ENCODE data around the gene ZNF189. TPM values are rescaled to one million over a fixed set of nuclear protein-coding genes. Genes with fewer than 3 reads are reported as not detected.

The ZNF189 gene
- total and polyA plus RNA-seq, 7 experiments from 2014 or later: 3.1 to 25.0 (median 9.0) TPM

DNA sequence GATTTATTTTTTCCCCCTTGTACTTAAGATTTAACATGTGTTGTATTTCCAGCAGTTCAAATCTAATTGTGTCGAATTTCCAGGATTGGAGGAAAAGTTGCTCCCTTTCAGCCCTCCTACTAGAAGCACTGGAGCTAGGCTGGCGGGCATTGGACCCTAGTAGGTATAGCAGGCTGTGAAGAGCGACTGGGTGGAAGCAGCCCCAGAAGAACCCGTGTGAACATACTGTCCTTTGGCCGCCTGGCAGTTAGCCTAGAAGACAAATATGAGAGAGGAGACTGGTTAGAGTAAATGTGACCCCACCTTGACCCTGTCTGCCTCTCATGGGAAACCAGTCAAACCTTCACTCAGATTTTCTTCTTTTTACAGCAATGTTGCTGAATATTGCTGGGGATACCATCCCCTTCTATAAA lies 23.0 kb downstream of the ZNF189 start:
- POLR2A ChIA-PET: interaction anchor here (0.7 kb wide), 1 partner anchor 9 kb away, joined by 3 read pairs; no protein-coding TSS in a partner anchor
- Histone ChIP-seq H3K36me3 (ENCODE audit: control insufficient read depth in 2 of 3, insufficient read depth in 3 of 3, low read length in 3 of 3) (no peaks in the 10 kb centered on the region), H3K4me3 (ENCODE audit: low read length) (no peak overlapping the region), H3K27me3 (ENCODE audit: control insufficient read depth in 2 of 2, insufficient read depth in 2 of 2, low read length in 2 of 2) (no peaks in the 10 kb centered on the region), H3K27ac (ENCODE audit: low read depth, low read length) (no peak overlapping the region), H3K4me1 (ENCODE audit: control insufficient read depth in 2 of 2, insufficient read depth in 2 of 2, low read length in 2 of 2) (no peaks in the 10 kb centered on the region), H3K9me3 (ENCODE audit: control insufficient read depth in 2 of 3, low read length in 3 of 3) (peaks cover 0 to 24% (median 5%) of the 10 kb centered on the region in 3 experiments)
- Mint-ChIP-seq H3K36me3 (peaks cover 0 to 41% (median 19%) of the 10 kb centered on the region in 5 donors), H3K9me3 (peaks cover 20 to 63% (median 33%) of the 10 kb centered on the region in 11 donors), H3K4me1 (no peaks in the 10 kb centered on the region), H3K4me3 (no peak overlapping the region), H3K27ac (no peak overlapping the region), H3K27me3 (peaks cover 0 to 4% (median 0%) of the 10 kb centered on the region in 5 donors)
- intact Hi-C loops (cut with micrococcal nuclease): no loop called here
- DNase-seq (no peak), ATAC-seq (no peak)
- CTCF ChIA-PET: no interaction called here

DNA sequence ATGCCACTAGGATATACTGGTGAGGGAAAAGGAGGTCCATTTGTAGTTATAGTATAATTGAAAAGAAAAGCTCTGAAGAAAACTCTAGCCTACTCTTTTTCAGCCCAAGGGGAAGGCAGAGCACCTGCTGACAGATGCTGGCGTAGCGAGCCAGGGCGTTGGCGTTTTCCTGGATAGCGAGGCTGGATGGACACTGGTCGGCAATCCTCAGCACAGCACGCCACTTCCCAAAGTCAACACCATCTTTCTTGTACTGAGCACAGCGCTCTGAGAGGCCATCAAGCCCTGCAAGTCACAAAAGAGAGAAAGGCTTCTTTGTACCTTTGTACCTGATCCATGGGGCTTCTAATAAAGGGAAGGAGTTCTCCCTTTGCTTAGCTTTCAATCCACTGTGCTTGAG lies 28.7 kb downstream of the ZNF189 start:
- Mint-ChIP-seq H3K9me3 (peaks cover 2 to 18% (median 6%) of the 10 kb centered on the region in 11 donors), H3K4me1 (no peaks in the 10 kb centered on the region), H3K27me3 (peaks cover 0 to 36% (median 13%) of the 10 kb centered on the region in 5 donors), H3K4me3 (no peak overlapping the region), H3K27ac (no peak overlapping the region), H3K36me3 (peaks cover 0 to 17% (median 0%) of the 10 kb centered on the region in 5 donors)
- no peak for ATAC-seq
- no peak for DNase-seq
- Histone ChIP-seq H3K9me3 (ENCODE audit: control insufficient read depth in 2 of 3, low read length in 3 of 3) (no peaks in the 10 kb centered on the region), H3K36me3 (ENCODE audit: control insufficient read depth in 2 of 3, insufficient read depth in 3 of 3, low read length in 3 of 3) (no peaks in the 10 kb centered on the region), H3K4me1 (ENCODE audit: control insufficient read depth in 2 of 2, insufficient read depth in 2 of 2, low read length in 2 of 2) (no peaks in the 10 kb centered on the region), H3K4me3 (ENCODE audit: low read length) (no peak overlapping the region), H3K27ac (ENCODE audit: low read depth, low read length) (no peak overlapping the region), H3K27me3 (ENCODE audit: control insufficient read depth in 2 of 2, insufficient read depth in 2 of 2, low read length in 2 of 2) (no peaks in the 10 kb centered on the region)
- intact Hi-C loops (cut with micrococcal nuclease): no loop called here
- ChIA-PET CTCF (no interaction called here), POLR2A (no interaction called here)

DNA sequence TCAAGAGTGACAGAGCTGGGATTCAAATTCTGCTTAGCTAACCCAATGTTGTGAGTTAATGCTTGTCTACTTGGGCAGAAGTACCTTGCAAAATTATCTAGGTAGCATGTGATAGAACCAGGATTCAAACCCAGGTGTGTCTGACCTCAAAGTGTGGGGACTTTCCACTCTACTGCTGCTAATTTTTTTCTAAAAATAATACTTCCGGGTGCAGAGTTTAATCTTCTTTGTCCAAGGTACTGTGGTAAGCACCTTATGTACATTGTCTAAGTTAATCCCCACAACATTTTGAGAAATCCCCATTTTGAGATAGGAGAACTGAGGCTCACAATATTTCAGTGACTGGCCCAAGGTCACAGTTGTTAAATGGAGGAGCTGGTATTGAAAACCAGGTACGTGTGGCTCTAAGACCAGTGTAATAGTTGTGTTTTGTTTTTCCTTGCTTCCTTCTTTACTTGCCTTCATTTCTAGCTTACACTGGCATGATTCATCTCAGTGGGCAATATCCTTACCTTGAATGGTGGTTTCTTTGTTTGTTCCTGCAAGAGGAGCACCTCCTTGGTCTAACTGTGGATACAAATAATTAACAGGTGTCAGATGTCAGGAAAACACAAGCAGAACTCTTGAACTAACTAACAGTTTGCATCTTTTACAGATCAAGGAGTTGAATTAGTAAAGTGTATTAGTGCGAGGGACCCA lies 29.5 kb downstream of the ZNF189 start:
- no peaks in the 10 kb centered on the region for H3K4me1 ChIP-seq (ENCODE audit: control insufficient read depth in 2 of 2, insufficient read depth in 2 of 2, low read length in 2 of 2)
- H3K4me3 Mint-ChIP-seq: no peak overlapping the region
- intact Hi-C loops (cut with micrococcal nuclease): no loop called here
- POLR2A ChIA-PET: no interaction called here
- peaks cover 2 to 13% (median 6%) of the 10 kb centered on the region in 11 donors for H3K9me3 Mint-ChIP-seq
- peaks cover 0 to 36% (median 13%) of the 10 kb centered on the region in 5 donors for H3K27me3 Mint-ChIP-seq
- H3K36me3 ChIP-seq (ENCODE audit: control insufficient read depth in 2 of 3, insufficient read depth in 3 of 3, low read length in 3 of 3): no peaks in the 10 kb centered on the region
- no peaks in the 10 kb centered on the region for H3K9me3 ChIP-seq (ENCODE audit: control insufficient read depth in 2 of 3, low read length in 3 of 3)
- H3K4me3 ChIP-seq (ENCODE audit: low read length): no peak overlapping the region
- CTCF ChIA-PET: no interaction called here
- DNase-seq: no peak
- H3K4me1 Mint-ChIP-seq: no peaks in the 10 kb centered on the region
- H3K36me3 Mint-ChIP-seq: peaks cover 0 to 14% (median 0%) of the 10 kb centered on the region in 5 donors
- no peak for ATAC-seq
- H3K27me3 ChIP-seq (ENCODE audit: control insufficient read depth in 2 of 2, insufficient read depth in 2 of 2, low read length in 2 of 2): no peaks in the 10 kb centered on the region
- no peak overlapping the region for H3K27ac Mint-ChIP-seq
- no peak overlapping the region for H3K27ac ChIP-seq (ENCODE audit: low read depth, low read length)

DNA sequence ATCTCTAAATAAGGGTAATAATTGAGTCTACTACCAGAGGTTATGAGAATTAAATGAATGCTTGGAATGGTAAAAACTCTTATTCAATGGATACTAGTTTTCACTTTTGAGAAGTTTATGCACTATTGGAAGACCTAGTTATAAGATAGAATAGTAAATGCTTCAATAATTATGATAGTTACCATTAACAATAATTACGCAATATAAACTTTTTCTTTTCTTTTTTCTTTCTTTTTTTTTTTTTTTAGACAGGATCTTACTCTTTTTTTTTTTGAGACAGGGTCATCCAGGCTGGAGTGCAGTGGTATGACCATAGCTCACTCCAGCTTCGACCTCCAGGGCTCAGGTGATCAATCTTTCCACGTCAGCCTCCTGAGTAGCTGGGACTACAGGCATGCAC lies 30.3 kb downstream of the ZNF189 start:
- Mint-ChIP-seq H3K4me3 (no peak overlapping the region), H3K9me3 (peaks cover 0 to 6% (median 3%) of the 10 kb centered on the region in 11 donors), H3K4me1 (no peaks in the 10 kb centered on the region), H3K27ac (no peak overlapping the region), H3K36me3 (peaks cover 0 to 6% (median 0%) of the 10 kb centered on the region in 5 donors), H3K27me3 (peaks cover 0 to 36% (median 17%) of the 10 kb centered on the region in 5 donors)
- Histone ChIP-seq H3K36me3 (ENCODE audit: control insufficient read depth in 2 of 3, insufficient read depth in 3 of 3, low read length in 3 of 3) (no peaks in the 10 kb centered on the region), H3K27ac (ENCODE audit: low read depth, low read length) (no peak overlapping the region), H3K9me3 (ENCODE audit: control insufficient read depth in 2 of 3, low read length in 3 of 3) (no peaks in the 10 kb centered on the region), H3K27me3 (ENCODE audit: control insufficient read depth in 2 of 2, insufficient read depth in 2 of 2, low read length in 2 of 2) (no peaks in the 10 kb centered on the region), H3K4me3 (ENCODE audit: low read length) (no peak overlapping the region), H3K4me1 (ENCODE audit: control insufficient read depth in 2 of 2, insufficient read depth in 2 of 2, low read length in 2 of 2) (no peaks in the 10 kb centered on the region)
- no peak for ATAC-seq
- CTCF ChIA-PET: no interaction called here
- no peak for DNase-seq
- intact Hi-C loops (cut with micrococcal nuclease): no loop called here
- POLR2A ChIA-PET: no interaction called here

DNA sequence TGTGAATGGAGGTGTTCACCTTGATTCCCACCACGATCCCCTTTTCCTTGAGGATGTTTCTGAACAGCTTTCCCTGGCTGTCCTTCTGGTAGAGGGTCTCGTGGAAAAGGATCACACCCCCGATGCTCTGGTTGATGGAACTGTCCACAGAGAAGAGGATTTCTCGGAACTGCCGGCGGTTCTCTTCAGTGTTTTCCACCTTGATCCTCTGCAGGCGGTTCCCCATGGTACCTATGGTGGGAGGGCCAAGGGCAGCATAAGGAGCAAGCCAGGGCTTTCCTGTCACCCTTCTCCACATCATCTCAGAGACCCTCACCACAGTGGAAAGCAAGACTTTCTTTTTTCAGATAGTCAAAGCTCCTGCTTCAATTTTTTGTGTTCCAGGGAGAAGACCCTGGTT lies 31.1 kb downstream of the ZNF189 start:
- Mint-ChIP-seq H3K9me3 (peaks cover 0 to 2% (median 0%) of the 10 kb centered on the region in 11 donors), H3K4me1 (no peaks in the 10 kb centered on the region), H3K27ac (no peak overlapping the region), H3K36me3 (peaks cover 0 to 4% (median 0%) of the 10 kb centered on the region in 5 donors), H3K4me3 (no peak overlapping the region), H3K27me3 (peaks cover 0 to 33% (median 20%) of the 10 kb centered on the region in 5 donors)
- DNase-seq: no peak
- Histone ChIP-seq H3K36me3 (ENCODE audit: control insufficient read depth in 2 of 3, insufficient read depth in 3 of 3, low read length in 3 of 3) (no peaks in the 10 kb centered on the region), H3K27ac (ENCODE audit: low read depth, low read length) (no peak overlapping the region), H3K9me3 (ENCODE audit: control insufficient read depth in 2 of 3, low read length in 3 of 3) (no peaks in the 10 kb centered on the region), H3K4me1 (ENCODE audit: control insufficient read depth in 2 of 2, insufficient read depth in 2 of 2, low read length in 2 of 2) (no peaks in the 10 kb centered on the region), H3K4me3 (ENCODE audit: low read length) (no peak overlapping the region), H3K27me3 (ENCODE audit: control insufficient read depth in 2 of 2, insufficient read depth in 2 of 2, low read length in 2 of 2) (no peaks in the 10 kb centered on the region)
- ChIA-PET POLR2A (no interaction called here), CTCF (no interaction called here)
- intact Hi-C loops (cut with micrococcal nuclease): no loop called here
- no peak for ATAC-seq

DNA sequence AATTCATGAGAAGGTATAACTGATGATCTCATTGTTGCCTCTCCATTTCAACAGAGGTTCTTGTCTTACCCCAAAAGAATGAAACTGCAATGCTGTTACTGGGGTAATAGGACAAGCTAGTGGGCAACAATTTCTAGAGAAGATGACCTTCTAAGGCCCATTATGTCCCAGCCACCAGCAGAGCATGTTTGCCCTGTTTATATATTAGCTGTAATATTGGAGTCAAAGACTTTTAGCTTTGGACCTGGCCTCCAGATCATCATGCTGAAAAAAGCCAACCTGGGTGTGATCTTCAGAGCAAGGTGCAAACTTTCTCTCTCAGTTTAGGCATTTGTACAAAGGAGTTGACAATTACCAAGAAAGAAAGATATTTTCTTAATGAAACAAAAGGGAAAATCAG lies 33.5 kb downstream of the ZNF189 start:
- ChIA-PET CTCF (no interaction called here), POLR2A (no interaction called here)
- H3K4me3 Mint-ChIP-seq: no peak overlapping the region

DNA sequence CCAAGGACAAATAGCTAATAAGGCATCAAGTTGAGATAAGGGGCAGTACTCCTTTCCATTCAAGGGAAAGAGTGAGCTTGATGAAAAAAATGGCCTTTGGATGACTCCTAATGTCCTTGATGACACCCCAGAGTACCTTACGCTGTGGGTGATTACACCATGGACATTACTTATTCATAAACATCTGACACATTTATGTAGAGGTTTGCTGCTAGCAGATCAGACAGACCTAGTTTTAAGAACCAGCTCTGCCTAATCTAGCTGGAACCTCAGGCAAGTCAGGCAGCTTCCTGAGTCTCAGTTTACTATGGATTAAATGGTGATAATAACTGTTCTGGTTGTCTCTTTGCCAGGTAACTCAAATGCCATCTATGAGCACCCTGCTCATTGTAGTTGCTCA lies 34.1 kb downstream of the ZNF189 start:
- Mint-ChIP-seq H3K36me3 (peaks cover 0 to 4% (median 0%) of the 10 kb centered on the region in 5 donors), H3K27me3 (peaks cover 7 to 49% (median 42%) of the 10 kb centered on the region in 5 donors), H3K27ac (no peak overlapping the region), H3K9me3 (peaks cover 0 to 2% (median 0%) of the 10 kb centered on the region in 11 donors), H3K4me3 (no peak overlapping the region), H3K4me1 (no peaks in the 10 kb centered on the region)
- POLR2A ChIA-PET: no interaction called here
- Histone ChIP-seq H3K9me3 (ENCODE audit: control insufficient read depth in 2 of 3, low read length in 3 of 3) (no peaks in the 10 kb centered on the region), H3K27ac (ENCODE audit: low read depth, low read length) (no peak overlapping the region), H3K36me3 (ENCODE audit: control insufficient read depth in 2 of 3, insufficient read depth in 3 of 3, low read length in 3 of 3) (no peaks in the 10 kb centered on the region), H3K4me1 (ENCODE audit: control insufficient read depth in 2 of 2, insufficient read depth in 2 of 2, low read length in 2 of 2) (no peaks in the 10 kb centered on the region), H3K27me3 (ENCODE audit: control insufficient read depth in 2 of 2, insufficient read depth in 2 of 2, low read length in 2 of 2) (no peaks in the 10 kb centered on the region), H3K4me3 (ENCODE audit: low read length) (no peak overlapping the region)
- no peak for ATAC-seq
- intact Hi-C loops (cut with micrococcal nuclease): no loop called here
- CTCF ChIA-PET: no interaction called here
- DNase-seq: no peak

More for the DNA sequence above, 33.5 kb downstream of the ZNF189 start:
- ATAC-seq: no peak
- Histone ChIP-seq H3K4me3 (ENCODE audit: low read length) (no peak overlapping the region), H3K27me3 (ENCODE audit: control insufficient read depth in 2 of 2, insufficient read depth in 2 of 2, low read length in 2 of 2) (no peaks in the 10 kb centered on the region), H3K36me3 (ENCODE audit: control insufficient read depth in 2 of 3, insufficient read depth in 3 of 3, low read length in 3 of 3) (no peaks in the 10 kb centered on the region), H3K4me1 (ENCODE audit: control insufficient read depth in 2 of 2, insufficient read depth in 2 of 2, low read length in 2 of 2) (no peaks in the 10 kb centered on the region), H3K27ac (ENCODE audit: low read depth, low read length) (no peak overlapping the region), H3K9me3 (ENCODE audit: control insufficient read depth in 2 of 3, low read length in 3 of 3) (no peaks in the 10 kb centered on the region)
- no peak for DNase-seq
- H3K4me1 Mint-ChIP-seq: no peaks in the 10 kb centered on the region
- intact Hi-C loops (cut with micrococcal nuclease): no loop called here
- no peak overlapping the region for H3K27ac Mint-ChIP-seq
- peaks cover 0 to 2% (median 0%) of the 10 kb centered on the region in 11 donors for H3K9me3 Mint-ChIP-seq
- H3K27me3 Mint-ChIP-seq: peaks cover 5 to 44% (median 38%) of the 10 kb centered on the region in 5 donors
- peaks cover 0 to 4% (median 0%) of the 10 kb centered on the region in 5 donors for H3K36me3 Mint-ChIP-seq
